Stimulated activated CD4-positive, alpha-beta T cell treated with anti-CD3 and anti-CD28 coated beads, TNF-alpha, amount 100 ng/mL, for 24 hours (primary cell): ENCODE measurements around the gene ARHGEF26.

Experiments used
- DNase-seq, 3 experiments: peaks; one replicate each; pipeline ENCODE4 v3.0.0-alpha.2; 2020; ENCODE audit warnings: low read depth in 3 of 3

The ARHGEF26 gene

GRCh38 chr3:154152741-154153140 is 31.6 kb downstream of the ARHGEF26 start:
- DNase-seq = no peak

DNA sequence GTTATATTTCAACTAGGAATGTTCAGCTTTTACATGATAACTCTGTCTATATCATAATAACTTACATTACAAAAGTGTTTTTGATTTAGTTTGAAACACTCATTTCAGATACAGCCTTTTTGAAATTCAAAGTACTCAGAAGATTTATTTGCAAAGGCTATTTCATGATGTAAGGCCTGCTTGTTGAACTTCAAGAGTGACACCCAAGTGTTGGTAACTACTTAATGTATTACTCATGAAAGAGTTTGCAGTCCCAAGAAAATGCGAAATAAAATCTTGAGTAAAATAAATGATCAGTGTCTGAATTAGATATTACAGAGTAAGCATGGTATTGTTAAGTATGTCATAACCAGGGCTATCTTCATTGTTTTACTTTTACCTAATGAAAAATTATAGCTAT is 35.3 kb downstream of the ARHGEF26 start:
- DNase-seq = no peak

DNA sequence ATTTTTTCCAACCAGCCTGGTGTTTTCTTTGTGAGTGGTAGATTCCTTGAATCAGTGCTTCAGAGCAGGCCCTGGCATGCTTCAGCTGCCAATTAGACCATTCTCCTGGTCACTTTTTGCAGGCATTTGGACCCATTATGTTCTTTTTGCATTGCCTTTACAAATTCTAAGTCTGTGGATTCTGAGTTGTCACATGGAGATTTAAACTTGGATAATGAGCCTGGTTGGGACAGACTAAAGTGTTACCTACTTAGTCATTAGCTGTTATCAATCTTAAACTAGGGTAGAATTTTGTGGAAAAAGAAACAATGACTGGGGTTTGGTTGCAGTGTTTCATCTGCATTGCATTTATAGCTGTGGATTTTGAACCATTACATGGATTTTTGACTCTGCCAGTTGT is 40.6 kb downstream of the ARHGEF26 start:
- no peak for DNase-seq

GRCh38 chr3:154164387-154164786 is 43.2 kb downstream of the ARHGEF26 start:
- DNase-seq = no peak

GRCh38 chr3:154168998-154169795 is 48.0 kb downstream of the ARHGEF26 start:
- DNase-seq = no peak

- no peak for DNase-seq
Measured at GRCh38 chr3:154169796-154170110, 48.6 kb downstream of the ARHGEF26 start.

- no peak for DNase-seq
Measured at GRCh38 chr3:154170300-154170699, 49.1 kb downstream of the ARHGEF26 start.

DNA sequence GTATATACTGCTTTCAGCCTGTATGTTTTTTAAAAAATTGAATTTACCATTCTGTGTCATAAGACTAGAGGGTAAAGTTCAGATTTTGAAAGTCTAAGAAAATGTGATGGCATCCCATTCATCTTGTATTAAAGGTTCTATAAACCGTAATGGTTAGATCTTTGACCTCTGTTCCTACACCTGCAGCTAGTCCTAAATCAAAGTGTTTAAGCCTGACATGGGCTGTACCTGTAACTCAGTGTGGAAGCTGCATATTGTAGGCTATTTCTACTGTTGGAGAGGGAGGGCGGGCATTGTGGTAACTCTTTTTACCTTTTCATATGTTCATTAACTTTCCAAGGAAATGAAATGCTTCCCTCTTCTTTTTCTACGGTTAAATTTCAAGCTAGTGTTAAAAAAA is 53.9 kb downstream of the ARHGEF26 start:
- no peak for DNase-seq

GRCh38 chr3:154176036-154176435 is 54.8 kb downstream of the ARHGEF26 start:
- DNase-seq = no peak

- DNase-seq = no peak
Measured at GRCh38 chr3:154177406-154177805, 56.2 kb downstream of the ARHGEF26 start.

DNA sequence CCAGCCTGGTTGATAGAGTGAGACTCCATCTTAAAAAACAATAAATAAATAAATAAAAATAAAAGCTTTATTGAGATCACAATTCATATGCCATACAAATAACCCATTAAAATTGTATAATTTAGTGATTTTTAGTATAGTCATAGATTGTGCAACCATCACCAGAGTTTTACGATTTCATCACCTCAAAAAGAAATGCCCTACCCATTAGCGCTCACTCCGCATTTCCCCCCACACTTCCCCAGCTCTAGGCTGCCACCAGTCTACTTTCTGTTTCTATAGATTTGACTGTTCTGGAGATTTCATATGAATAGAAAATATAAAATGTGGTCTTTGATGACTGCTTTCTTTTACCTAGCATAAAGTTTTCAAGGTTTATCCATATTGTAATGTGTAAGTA is 57.0 kb downstream of the ARHGEF26 start:
- no peak for DNase-seq

DNA sequence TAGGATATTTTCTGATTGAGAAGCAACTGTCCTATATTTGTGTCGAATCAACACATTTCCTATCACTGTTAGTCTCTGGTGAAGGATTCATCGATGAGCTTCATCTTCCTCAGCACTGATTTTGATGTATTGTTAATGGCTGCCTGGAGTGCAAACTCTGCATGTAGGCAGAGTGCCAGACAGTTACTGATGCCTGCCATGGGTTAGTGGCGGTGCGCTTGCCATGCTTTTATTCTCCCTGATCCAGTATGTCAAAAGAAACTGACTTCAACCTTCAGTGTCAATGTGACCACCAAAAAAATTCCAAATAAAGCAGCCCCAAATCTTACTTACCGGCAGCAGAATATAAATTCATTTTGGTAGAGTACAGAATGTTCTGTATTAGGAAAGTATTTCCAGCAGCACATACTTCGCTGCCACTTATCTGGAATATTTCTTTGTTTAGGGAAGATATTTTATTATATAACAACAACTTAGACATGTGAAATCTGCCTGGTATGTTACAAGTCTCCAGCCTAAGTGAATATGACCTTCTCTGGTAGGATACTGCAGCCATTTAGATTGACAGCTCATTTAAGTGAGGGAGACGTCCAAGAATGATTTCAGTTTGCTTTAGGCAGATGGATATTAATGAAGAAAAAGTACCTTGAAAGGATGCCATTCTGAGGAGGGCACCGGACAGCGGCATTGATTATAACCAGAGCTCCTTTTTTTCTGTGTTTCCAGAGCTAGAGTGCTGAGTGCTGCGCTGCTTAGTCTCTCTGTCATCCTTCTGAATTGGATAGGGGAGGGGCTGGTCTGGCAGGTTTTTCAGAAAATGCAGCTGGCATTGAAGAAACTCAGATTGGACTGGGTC is 59.9 kb downstream of the ARHGEF26 start:
- DNase-seq = no peak

GRCh38 chr3:154182322-154182922 is 61.2 kb downstream of the ARHGEF26 start:
- DNase-seq = no peak

DNA sequence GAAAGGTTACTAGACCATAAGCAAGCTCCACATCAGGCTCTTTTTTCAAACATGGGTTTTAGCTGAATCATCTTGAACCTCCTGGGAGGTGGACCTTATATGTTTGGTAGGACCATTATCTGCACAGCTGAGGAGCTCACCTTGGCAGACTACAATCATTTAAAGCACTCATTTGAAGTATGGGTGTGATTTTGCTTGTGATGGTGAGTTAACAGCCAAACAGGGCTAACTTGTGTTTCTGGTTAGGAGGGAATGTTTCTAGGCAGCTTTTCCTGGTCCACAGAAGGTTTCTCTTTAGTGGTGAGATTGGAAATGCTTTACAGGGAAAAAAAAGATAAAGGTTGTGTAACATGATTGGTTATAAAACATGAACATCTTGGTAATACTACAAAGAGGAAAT is 61.8 kb downstream of the ARHGEF26 start:
- DNase-seq = no peak

DNA sequence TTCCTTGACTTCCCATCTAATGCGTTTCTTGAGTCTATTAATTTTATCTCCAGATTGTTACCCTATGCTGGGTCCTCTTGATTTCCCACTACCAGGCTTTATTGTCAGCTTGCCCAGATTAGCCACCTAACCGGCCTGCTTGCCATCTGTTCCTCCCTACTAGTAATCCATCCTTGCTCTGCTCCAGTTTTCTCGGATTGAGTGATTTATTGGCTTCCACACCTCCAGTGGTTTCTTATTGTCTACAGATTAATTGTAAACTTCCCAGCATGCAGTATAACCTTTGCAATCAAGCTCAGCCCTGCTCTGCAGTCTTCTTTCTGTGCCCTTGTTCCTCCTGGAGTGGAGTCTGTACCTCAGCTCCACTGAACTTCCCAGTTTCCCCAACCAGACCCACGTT is 63.4 kb downstream of the ARHGEF26 start:
- no peak for DNase-seq

GRCh38 chr3:154188437-154188836 is 67.2 kb downstream of the ARHGEF26 start:
- no peak for DNase-seq

GRCh38 chr3:154188846-154189245 is 67.7 kb downstream of the ARHGEF26 start:
- no peak for DNase-seq

- no peak for DNase-seq
Measured at GRCh38 chr3:154191520-154191919, 70.3 kb downstream of the ARHGEF26 start.

- no peak for DNase-seq
Measured at GRCh38 chr3:154192225-154192624, 71.0 kb downstream of the ARHGEF26 start.

DNA sequence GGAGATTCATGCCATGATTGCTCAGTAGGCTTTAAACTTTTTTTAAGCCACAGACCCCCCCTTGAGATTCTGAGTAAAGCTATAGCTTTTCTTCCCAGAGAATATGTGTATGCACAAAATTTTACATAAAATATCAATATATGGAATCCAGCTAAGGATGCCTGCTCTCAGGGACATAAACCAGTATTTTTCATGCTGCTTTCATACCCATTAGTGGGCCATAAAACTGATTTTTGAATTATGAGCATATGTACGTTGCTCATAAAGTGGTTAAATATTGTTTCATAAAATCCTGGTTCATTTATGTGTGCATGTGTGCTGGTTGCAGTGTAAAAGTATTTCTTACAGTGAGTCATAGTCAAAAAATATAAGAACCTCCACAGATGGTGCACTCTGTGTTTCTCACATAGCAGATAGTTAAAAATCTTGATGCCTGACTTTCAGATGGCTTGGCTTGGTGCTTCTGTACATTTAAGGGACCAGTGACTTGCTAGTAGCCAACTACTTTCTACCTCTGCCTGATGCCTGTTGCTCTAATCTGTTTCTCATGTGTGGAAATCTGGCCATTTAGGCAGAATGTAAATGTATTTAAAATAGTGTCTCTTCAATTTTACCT is 71.9 kb downstream of the ARHGEF26 start:
- DNase-seq = no peak

DNA sequence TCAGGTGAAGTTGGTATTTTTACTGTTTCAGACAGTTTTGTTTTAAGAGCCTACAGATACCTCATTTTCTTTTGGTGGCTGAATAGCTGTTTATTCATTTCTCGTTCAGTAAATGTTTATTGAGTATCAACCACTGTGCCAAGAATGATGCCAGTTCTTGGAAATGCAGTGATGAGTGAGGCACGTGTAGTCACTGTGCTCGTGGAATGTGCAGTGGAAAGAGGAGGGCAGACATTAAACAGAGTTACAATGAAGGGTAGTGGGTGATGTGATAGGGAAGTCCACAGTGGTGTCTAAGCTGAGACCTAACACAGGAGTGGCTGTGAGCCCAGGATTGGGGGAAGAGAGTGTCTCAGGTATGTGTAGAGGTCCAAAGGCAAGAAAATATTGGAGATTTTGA is 73.7 kb downstream of the ARHGEF26 start:
- no peak for DNase-seq

- no peak for DNase-seq
Measured at GRCh38 chr3:154195620-154196356, 74.6 kb downstream of the ARHGEF26 start.
